ENCODE results near the gene KDM4B. TPM values are rescaled to one million over a fixed set of nuclear protein-coding genes. Genes with fewer than 3 reads are reported as not detected.

Gene KDM4B
- total RNA-seq, 2 experiments from 2014 or later, result 55.9 to 60.8 TPM

DNA sequence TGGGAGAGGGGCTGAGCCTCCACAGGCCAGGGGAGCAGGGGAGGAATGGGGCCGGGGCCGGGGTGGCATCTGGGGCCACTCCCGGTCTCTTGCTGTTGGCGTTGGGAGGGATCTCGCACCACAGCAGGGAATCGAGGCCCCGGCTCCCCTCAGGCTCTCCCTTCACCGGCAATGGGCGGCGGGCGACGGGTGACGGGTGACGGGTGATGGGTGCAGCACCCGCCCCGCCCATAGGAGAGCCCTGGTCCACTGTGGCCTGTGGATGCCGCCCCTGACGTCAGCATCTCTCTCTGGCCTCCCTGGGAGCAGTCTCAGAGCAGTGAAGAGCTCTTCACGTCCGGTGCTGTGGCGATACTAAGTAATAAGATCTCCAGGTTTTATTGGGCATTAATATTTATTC, 133.6 kb downstream of the KDM4B start:
- Mint-ChIP-seq H3K36me3 (peaks cover 33% of the 10 kb centered on the region), H3K9me3 (peaks cover 16% of the 10 kb centered on the region), H3K4me1 (no peaks in the 10 kb centered on the region), H3K27ac (no peak overlapping the region), H3K4me3 (no peak overlapping the region), H3K27me3 (no peaks in the 10 kb centered on the region)
- POLR2A ChIA-PET, result no interaction called here
- DNase-seq, result no peak
- ATAC-seq (ENCODE audit: low read depth), result no peak

DNA sequence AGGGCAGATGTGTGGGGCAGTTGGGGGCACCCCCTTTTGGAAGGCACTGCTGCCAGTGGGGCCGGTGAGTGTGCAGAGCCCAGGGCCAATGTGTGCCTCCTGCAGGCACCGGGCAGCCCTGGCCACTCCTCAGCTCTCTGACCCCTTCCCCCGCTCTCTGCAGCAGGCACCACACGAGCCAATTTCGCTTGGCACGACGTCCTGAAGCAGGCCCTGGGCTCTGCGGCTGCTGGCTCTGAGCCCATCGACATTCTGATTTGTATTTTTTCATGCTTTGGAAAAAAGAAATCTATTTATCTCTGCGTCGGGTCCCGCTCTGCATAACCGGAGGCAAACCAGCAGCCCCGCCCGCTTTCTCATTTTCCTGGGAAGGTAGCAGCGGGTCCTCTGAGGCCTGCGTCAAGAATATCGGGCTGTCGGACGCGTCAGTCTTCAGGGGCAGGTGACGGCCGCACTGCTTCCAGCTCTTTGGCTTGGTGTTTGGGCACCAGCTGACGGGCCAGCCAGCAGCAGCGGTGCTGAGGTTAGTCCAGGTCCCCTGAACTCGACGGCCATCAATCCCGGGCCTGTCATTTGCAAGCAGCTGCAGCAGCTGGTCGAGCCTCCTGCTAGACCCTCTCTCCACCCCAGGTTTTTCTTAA, 134.3 kb downstream of the KDM4B start:
- H3K27ac Mint-ChIP-seq, result no peak overlapping the region

DNA sequence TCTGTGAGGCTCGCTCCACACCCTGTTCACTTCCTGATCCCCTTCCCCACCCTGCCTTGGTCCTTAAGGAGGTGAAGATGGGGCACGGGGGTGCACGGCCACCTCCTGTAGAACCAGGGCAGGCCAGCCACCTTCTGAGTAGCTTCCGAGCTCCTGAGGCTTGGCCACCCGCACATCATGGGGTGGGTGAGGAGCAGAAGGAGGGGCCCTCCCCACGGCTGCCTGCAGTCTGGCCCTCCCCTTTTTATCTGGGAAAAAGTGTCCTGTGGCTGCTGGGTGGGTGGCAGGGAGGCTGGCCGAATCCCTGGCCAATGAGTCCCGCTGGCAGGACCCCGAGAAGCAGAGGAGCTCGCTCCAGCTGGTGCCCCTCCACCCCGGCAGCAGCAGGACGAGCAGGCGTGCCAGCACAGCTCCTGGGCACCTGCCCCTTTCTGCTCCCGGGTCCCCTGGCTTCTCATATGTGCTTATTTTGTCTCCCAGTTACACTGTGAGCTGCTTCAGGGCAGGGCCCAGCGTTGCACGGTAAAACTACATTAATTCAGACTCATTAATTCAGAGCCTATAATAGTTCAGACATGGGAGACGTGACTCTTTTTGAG, 135.0 kb downstream of the KDM4B start:
- Mint-ChIP-seq H3K4me1 (no peaks in the 10 kb centered on the region), H3K4me3 (no peak overlapping the region), H3K27ac (no peak overlapping the region), H3K9me3 (peaks cover 10% of the 10 kb centered on the region), H3K36me3 (peaks cover 22% of the 10 kb centered on the region), H3K27me3 (no peaks in the 10 kb centered on the region)
- no peak for DNase-seq
- POLR2A ChIA-PET, result no interaction called here
- no peak for ATAC-seq (ENCODE audit: low read depth)

More for the DNA sequence above, 134.3 kb downstream of the KDM4B start:
- ATAC-seq (ENCODE audit: low read depth) (no peak), DNase-seq (no peak)
- H3K4me1 Mint-ChIP-seq, result no peaks in the 10 kb centered on the region
- peaks cover 14% of the 10 kb centered on the region for H3K9me3 Mint-ChIP-seq
- peaks cover 28% of the 10 kb centered on the region for H3K36me3 Mint-ChIP-seq
- POLR2A ChIA-PET, result no interaction called here
- H3K27me3 Mint-ChIP-seq, result no peaks in the 10 kb centered on the region
- no peak overlapping the region for H3K4me3 Mint-ChIP-seq

DNA sequence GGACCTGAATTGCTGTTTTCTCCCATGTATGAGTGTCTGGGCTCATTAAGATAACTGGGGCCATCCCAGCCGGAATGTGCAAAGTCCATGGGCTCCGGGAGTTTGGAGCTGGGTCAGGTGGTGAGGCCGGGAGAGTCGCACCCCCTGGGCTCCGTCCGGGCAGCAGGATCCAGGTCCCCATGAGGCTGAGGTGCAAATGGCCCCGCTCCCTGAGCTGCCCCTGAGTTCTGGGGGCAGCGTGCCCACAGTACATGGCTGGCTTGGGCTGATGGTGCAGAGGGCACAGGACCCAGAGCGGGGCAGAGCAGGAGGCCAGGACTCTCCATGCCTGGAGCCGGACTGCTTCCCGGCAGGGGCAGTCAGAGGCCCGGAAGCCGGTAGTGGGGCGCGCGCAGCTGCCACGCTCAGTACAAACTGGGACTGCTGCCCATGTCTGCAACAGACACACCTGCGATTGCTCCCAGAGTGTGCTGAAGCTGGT, 136.0 kb downstream of the KDM4B start:
- Mint-ChIP-seq H3K4me1 (no peaks in the 10 kb centered on the region), H3K9me3 (peaks cover 8% of the 10 kb centered on the region), H3K4me3 (no peak overlapping the region), H3K27me3 (no peaks in the 10 kb centered on the region), H3K27ac (no peak overlapping the region), H3K36me3 (peaks cover 13% of the 10 kb centered on the region)
- ATAC-seq (ENCODE audit: low read depth), result no peak
- POLR2A ChIA-PET, result no interaction called here
- DNase-seq, result no peak

- Mint-ChIP-seq H3K4me3 (no peak overlapping the region), H3K27me3 (no peaks in the 10 kb centered on the region), H3K36me3 (peaks cover 1% of the 10 kb centered on the region), H3K4me1 (no peaks in the 10 kb centered on the region), H3K27ac (no peak overlapping the region), H3K9me3 (no peaks in the 10 kb centered on the region)
- DNase-seq, result no peak
- POLR2A ChIA-PET, result no interaction called here
- no peak for ATAC-seq (ENCODE audit: low read depth)
Observed at GRCh38 chr19:5106191-5106726, 137.3 kb downstream of the KDM4B start.

DNA sequence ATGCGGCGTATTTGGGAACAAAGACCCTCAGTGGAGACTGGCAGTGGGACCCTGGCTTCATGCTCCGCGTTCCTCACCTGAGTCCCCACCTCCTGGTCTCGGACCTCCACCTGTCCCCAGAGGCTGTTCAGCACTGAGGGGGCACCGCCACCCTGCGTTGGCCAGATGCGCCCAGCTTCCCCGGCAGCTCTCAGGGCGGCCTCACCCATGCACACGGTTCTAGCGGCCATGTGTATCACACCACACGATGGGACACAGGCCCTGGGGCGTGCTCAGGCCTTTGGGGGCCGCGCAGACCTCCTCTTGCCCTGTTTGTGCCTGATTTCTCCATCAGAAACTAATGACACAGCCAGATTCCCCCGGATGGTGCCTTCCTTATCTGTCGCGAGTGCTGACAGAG, 138.1 kb downstream of the KDM4B start:
- H3K9me3 Mint-ChIP-seq, result no peaks in the 10 kb centered on the region
- no peaks in the 10 kb centered on the region for H3K27me3 Mint-ChIP-seq
- ATAC-seq (ENCODE audit: low read depth), result no peak
- H3K27ac Mint-ChIP-seq, result no peak overlapping the region
- no peaks in the 10 kb centered on the region for H3K36me3 Mint-ChIP-seq
- DNase-seq, result no peak
- H3K4me3 Mint-ChIP-seq, result no peak overlapping the region
- POLR2A ChIA-PET, result no interaction called here
- H3K4me1 Mint-ChIP-seq, result no peaks in the 10 kb centered on the region

- no peak for DNase-seq
- no peaks in the 10 kb centered on the region for H3K4me1 Mint-ChIP-seq
- H3K27ac Mint-ChIP-seq, result no peak overlapping the region
- no peaks in the 10 kb centered on the region for H3K9me3 Mint-ChIP-seq
- H3K27me3 Mint-ChIP-seq, result no peaks in the 10 kb centered on the region
- no peak for ATAC-seq (ENCODE audit: low read depth)
- no peaks in the 10 kb centered on the region for H3K36me3 Mint-ChIP-seq
- POLR2A ChIA-PET, result no interaction called here
- no peak overlapping the region for H3K4me3 Mint-ChIP-seq
Observed at GRCh38 chr19:5107432-5108122, 138.7 kb downstream of the KDM4B start.

- Mint-ChIP-seq H3K27me3 (no peaks in the 10 kb centered on the region), H3K36me3 (no peaks in the 10 kb centered on the region), H3K9me3 (no peaks in the 10 kb centered on the region), H3K4me1 (no peaks in the 10 kb centered on the region), H3K4me3 (no peak overlapping the region), H3K27ac (no peak overlapping the region)
- no peak for DNase-seq
- ATAC-seq (ENCODE audit: low read depth), result no peak
- POLR2A ChIA-PET, result no interaction called here
Observed at GRCh38 chr19:5108123-5108596, 139.2 kb downstream of the KDM4B start.

DNA sequence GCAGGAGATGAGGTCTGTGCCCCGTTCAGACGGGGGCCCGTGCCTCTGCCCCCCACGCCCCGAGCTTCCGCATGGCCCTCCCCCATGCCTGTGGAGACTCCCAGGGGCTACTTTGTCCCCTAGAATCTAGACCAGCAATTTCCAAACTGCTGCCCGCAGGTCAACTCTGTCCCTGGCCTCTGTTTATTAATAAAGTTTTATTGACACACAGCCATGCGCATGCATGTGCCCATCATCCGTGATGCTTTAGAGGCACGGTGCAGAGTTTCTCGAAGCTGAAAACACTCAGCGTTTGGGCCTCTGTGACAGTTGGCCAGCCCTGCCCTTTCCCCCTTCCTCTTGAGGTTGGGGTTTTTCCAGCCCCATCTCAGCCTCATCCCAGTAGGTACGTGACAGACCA, 140.0 kb downstream of the KDM4B start:
- no peak for DNase-seq
- H3K4me1 Mint-ChIP-seq, result no peaks in the 10 kb centered on the region
- no peaks in the 10 kb centered on the region for H3K36me3 Mint-ChIP-seq
- H3K27me3 Mint-ChIP-seq, result no peaks in the 10 kb centered on the region
- no peaks in the 10 kb centered on the region for H3K9me3 Mint-ChIP-seq
- POLR2A ChIA-PET, result no interaction called here
- no peak overlapping the region for H3K27ac Mint-ChIP-seq
- no peak for ATAC-seq (ENCODE audit: low read depth)
- no peak overlapping the region for H3K4me3 Mint-ChIP-seq

DNA sequence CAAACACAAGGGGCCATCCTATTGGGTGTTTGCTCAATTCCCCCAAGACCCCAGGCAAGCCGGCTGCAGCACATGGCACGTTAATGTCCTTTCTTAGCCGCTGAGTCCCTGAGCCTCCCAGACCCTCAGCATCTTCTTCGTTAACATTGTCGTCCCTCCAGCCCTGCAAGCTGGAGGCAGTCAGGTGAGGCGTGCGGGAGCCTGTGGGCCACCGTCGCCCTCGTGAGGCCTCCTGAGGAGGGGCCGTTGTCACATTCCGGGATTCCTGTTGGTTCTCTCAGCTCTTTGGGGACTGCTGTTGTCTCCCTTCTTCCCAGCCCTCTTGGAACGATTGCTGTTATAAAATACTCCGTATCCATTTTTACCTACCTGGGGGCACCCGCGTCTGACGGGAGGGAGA, 140.6 kb downstream of the KDM4B start:
- Mint-ChIP-seq H3K27ac (no peak overlapping the region), H3K27me3 (no peaks in the 10 kb centered on the region), H3K4me3 (no peak overlapping the region), H3K9me3 (no peaks in the 10 kb centered on the region), H3K4me1 (no peaks in the 10 kb centered on the region), H3K36me3 (no peaks in the 10 kb centered on the region)
- POLR2A ChIA-PET, result no interaction called here
- ATAC-seq (ENCODE audit: low read depth) (no peak), DNase-seq (no peak)

- Mint-ChIP-seq H3K9me3 (no peaks in the 10 kb centered on the region), H3K27me3 (no peaks in the 10 kb centered on the region), H3K36me3 (peaks cover 2% of the 10 kb centered on the region), H3K4me1 (no peaks in the 10 kb centered on the region), H3K27ac (no peak overlapping the region), H3K4me3 (no peak overlapping the region)
- no peak for DNase-seq
- no peak for ATAC-seq (ENCODE audit: low read depth)
- POLR2A ChIA-PET, result no interaction called here
Observed at GRCh38 chr19:5110546-5110945, 141.6 kb downstream of the KDM4B start.

DNA sequence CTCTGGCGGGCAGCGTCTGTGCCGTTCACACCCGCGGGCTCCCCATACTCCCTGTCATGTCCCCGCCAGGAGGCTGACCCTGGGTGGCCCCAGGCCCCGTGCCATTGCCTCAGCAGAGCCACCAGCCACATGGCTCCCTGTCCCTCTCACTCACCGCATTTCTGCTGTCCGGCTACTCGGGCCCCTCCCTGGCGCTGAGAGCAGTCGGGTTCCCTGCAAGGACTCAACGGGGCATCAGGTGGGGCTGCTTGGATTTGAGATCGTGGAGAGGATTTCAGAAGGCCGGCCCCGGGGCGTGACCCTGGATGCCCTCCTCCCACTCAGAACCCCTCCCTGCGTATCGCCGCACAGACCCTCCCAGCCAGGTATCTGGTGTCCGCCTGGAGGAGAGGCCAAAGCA, 142.1 kb downstream of the KDM4B start:
- H3K27me3 Mint-ChIP-seq, result no peaks in the 10 kb centered on the region
- no peak overlapping the region for H3K27ac Mint-ChIP-seq
- DNase-seq (no peak), ATAC-seq (ENCODE audit: low read depth) (no peak)
- H3K36me3 Mint-ChIP-seq, result peaks cover 4% of the 10 kb centered on the region
- POLR2A ChIA-PET, result no interaction called here
- H3K9me3 Mint-ChIP-seq, result no peaks in the 10 kb centered on the region
- H3K4me1 Mint-ChIP-seq, result no peaks in the 10 kb centered on the region
- H3K4me3 Mint-ChIP-seq, result no peak overlapping the region

- Mint-ChIP-seq H3K36me3 (peaks cover 7% of the 10 kb centered on the region), H3K27ac (no peak overlapping the region), H3K4me1 (no peaks in the 10 kb centered on the region), H3K9me3 (no peaks in the 10 kb centered on the region), H3K4me3 (no peak overlapping the region), H3K27me3 (no peaks in the 10 kb centered on the region)
- POLR2A ChIA-PET, result no interaction called here
- DNase-seq (no peak), ATAC-seq (ENCODE audit: low read depth) (no peak)
Observed at GRCh38 chr19:5112175-5112574, 143.3 kb downstream of the KDM4B start.
